Measurements from ENCODE around the gene RABGAP1L.

RABGAP1L gene

GRCh38 chr1:174922121-174922520 is 762.8 kb downstream of the RABGAP1L start:
- no peak for TF ChIP-seq CTCF (IDR thresholded peaks at IDR 0.05; ENCODE audit: insufficient read depth, low read length, poor library complexity, severe bottlenecking)
- TF ChIP-seq EZH2phosphoT487 (conservative IDR thresholded peaks at IDR 0.05; ENCODE audit: low read length), result no peak
- Histone ChIP-seq H4K20me1 (ENCODE audit: low read depth, low read length) (no peaks in the 10 kb centered on the region), H3K4me2 (ENCODE audit: low read depth, low read length, poor library complexity, severe bottlenecking) (no peak overlapping the region)

GRCh38 chr1:174923820-174924219 is 764.5 kb downstream of the RABGAP1L start:
- H3K27me3 ChIP-seq (ENCODE audit: low read length), result no peaks in the 10 kb centered on the region
- TF ChIP-seq EZH2phosphoT487 (conservative IDR thresholded peaks at IDR 0.05; ENCODE audit: low read length) (no peak), CTCF (IDR thresholded peaks at IDR 0.05; ENCODE audit: insufficient read depth, low read length, poor library complexity, severe bottlenecking) (no peak)
- no peaks in the 10 kb centered on the region for H3K9me2 ChIP-seq (replicated peaks; ENCODE audit: insufficient read depth, low read length)
- H2AFZ ChIP-seq (ENCODE audit: low read depth, low read length, severe bottlenecking), result no peak overlapping the region
- H3K9me3 ChIP-seq (ENCODE audit: insufficient read depth, low read length), result no peaks in the 10 kb centered on the region
- H3K4me3 ChIP-seq (ENCODE audit: insufficient read depth, low read length, poor library complexity, severe bottlenecking), result no peak overlapping the region
- H3K36me3 ChIP-seq (ENCODE audit: low read length), result peaks cover 4% of the 10 kb centered on the region; the same call in 1 of the 2 replicates
- H3K27ac ChIP-seq (ENCODE audit: low read depth, low read length), result no peak overlapping the region
- no peak overlapping the region for H3K9ac ChIP-seq (ENCODE audit: low read length)
- no peak overlapping the region for H3K4me2 ChIP-seq (ENCODE audit: low read depth, low read length, poor library complexity, severe bottlenecking)
- H3F3A ChIP-seq (ENCODE audit: insufficient read depth), result no peaks in the 10 kb centered on the region
- H4K20me1 ChIP-seq (ENCODE audit: low read depth, low read length), result no peaks in the 10 kb centered on the region
- H3K79me2 ChIP-seq (ENCODE audit: insufficient read depth, low read length), result peaks cover 4% of the 10 kb centered on the region; the same call in 1 of the 2 replicates

More at GRCh38 chr1:174922121-174922520, 762.8 kb downstream of the RABGAP1L start:
- Histone ChIP-seq H3K9me2 (replicated peaks; ENCODE audit: insufficient read depth, low read length) (no peaks in the 10 kb centered on the region), H3F3A (ENCODE audit: insufficient read depth) (no peaks in the 10 kb centered on the region), H3K9me3 (ENCODE audit: insufficient read depth, low read length) (no peaks in the 10 kb centered on the region), H3K9ac (ENCODE audit: low read length) (no peak overlapping the region), H3K27ac (ENCODE audit: low read depth, low read length) (no peak overlapping the region), H3K79me2 (ENCODE audit: insufficient read depth, low read length) (peaks cover 3% of the 10 kb centered on the region; the same call in 1 of the 2 replicates), H2AFZ (ENCODE audit: low read depth, low read length, severe bottlenecking) (no peak overlapping the region), H3K4me3 (ENCODE audit: insufficient read depth, low read length, poor library complexity, severe bottlenecking) (no peak overlapping the region), H3K27me3 (ENCODE audit: low read length) (no peaks in the 10 kb centered on the region), H3K36me3 (ENCODE audit: low read length) (peaks cover 4% of the 10 kb centered on the region; the same call in 1 of the 2 replicates)

GRCh38 chr1:174928541-174928940 is 769.2 kb downstream of the RABGAP1L start:
- no peak overlapping the region for H3K9ac ChIP-seq (ENCODE audit: low read length)
- H3F3A ChIP-seq (ENCODE audit: insufficient read depth), result peaks cover 9% of the 10 kb centered on the region; the same call in 1 of the 2 replicates
- no peaks in the 10 kb centered on the region for H3K9me2 ChIP-seq (replicated peaks; ENCODE audit: insufficient read depth, low read length)
- TF ChIP-seq EZH2phosphoT487 (conservative IDR thresholded peaks at IDR 0.05; ENCODE audit: low read length) (no peak), CTCF (IDR thresholded peaks at IDR 0.05; ENCODE audit: insufficient read depth, low read length, poor library complexity, severe bottlenecking) (no peak)
- H3K27me3 ChIP-seq (ENCODE audit: low read length), result no peaks in the 10 kb centered on the region
- H3K4me2 ChIP-seq (ENCODE audit: low read depth, low read length, poor library complexity, severe bottlenecking), result no peak overlapping the region
- H3K36me3 ChIP-seq (ENCODE audit: low read length), result no peaks in the 10 kb centered on the region
- no peaks in the 10 kb centered on the region for H4K20me1 ChIP-seq (ENCODE audit: low read depth, low read length)
- H2AFZ ChIP-seq (ENCODE audit: low read depth, low read length, severe bottlenecking), result no peak overlapping the region
- H3K79me2 ChIP-seq (ENCODE audit: insufficient read depth, low read length), result peaks cover 11% of the 10 kb centered on the region; the same call in 1 of the 2 replicates
- no peak overlapping the region for H3K4me3 ChIP-seq (ENCODE audit: insufficient read depth, low read length, poor library complexity, severe bottlenecking)
- H3K27ac ChIP-seq (ENCODE audit: low read depth, low read length), result no peak overlapping the region
- H3K9me3 ChIP-seq (ENCODE audit: insufficient read depth, low read length), result no peaks in the 10 kb centered on the region
